IMR-90 (cell line): ENCODE data around the gene TXNL4A. TPM values are rescaled to one million over a fixed set of nuclear protein-coding genes. Genes with fewer than 3 reads are reported as not detected.

Source experiments
- ATAC-seq: fragments of 200-7000 bp; cut with Tn5 transposase; 2 replicates; pipeline ENCODE4 v1.9.1; 2020; ENCODE audit warnings: low read depth, mild to moderate bottlenecking, moderate library complexity
- BruUV-seq: library from RNA; stranded (reverse); fragments of 400-500 nt; replicated peaks from 2 replicates; lab custom pipeline; 2021; lab: Mats Ljungman, UMichigan
- CTCF ChIA-PET: fragments of 300-600 bp; formaldehyde crosslinking; extraction: SDS; loops from one replicate; lab custom pipeline; 2021; ENCODE audit warnings: antibody characterized with exemption; lab: Yijun Ruan, JAX
- POLR2A ChIA-PET: fragments of 300-600 bp; sonication (Branson Sonifier 250); formaldehyde crosslinking; loops from one replicate; lab custom pipeline; 2022; ENCODE audit warnings: antibody characterized with exemption; ENCODE audit not compliant: unreplicated experiment; lab: Charles Lee
- DNase-seq: peaks from one replicate; pipeline ENCODE4 v3.0.0; 2013
- H2AFZ ChIP-seq: replicated peaks from 2 replicates; pipeline ENCODE3; 2013; ENCODE audit warnings: low read length, mild to moderate bottlenecking; ENCODE audit not compliant: poor library complexity
- H2AK5ac ChIP-seq: 2 replicates; pipeline ENCODE4 v1.6.1; 2013; ENCODE audit warnings: low read depth, low read length, inconsistent platforms
- H2AK9ac ChIP-seq: replicated peaks from 2 replicates; pipeline ENCODE3; 2013; ENCODE audit warnings: mild to moderate bottlenecking, low read depth, low read length, moderate library complexity; ENCODE audit not compliant: poor library complexity
- H2BK120ac ChIP-seq: 2 replicates; pipeline ENCODE4 v1.6.1; 2013; ENCODE audit warnings: low read depth, low read length, inconsistent platforms
- H2BK15ac ChIP-seq: 3 replicates; pipeline ENCODE4 v1.6.1; 2013; ENCODE audit warnings: low read depth, low read length, inconsistent platforms
- H2BK20ac ChIP-seq: 2 replicates; pipeline ENCODE4 v1.6.1; 2013; ENCODE audit warnings: low read depth, mild to moderate bottlenecking, inconsistent platforms, low read length, moderate library complexity
- H2BK5ac ChIP-seq: 2 replicates; pipeline ENCODE4 v1.6.1; 2013; ENCODE audit warnings: mild to moderate bottlenecking, low read depth, low read length, inconsistent platforms; ENCODE audit not compliant: poor library complexity, severe bottlenecking
- H3K14ac ChIP-seq: replicated peaks from 2 replicates; pipeline ENCODE4 v1.6.1; 2013; ENCODE audit warnings: low read depth, low read length, inconsistent platforms
- H3K18ac ChIP-seq: 2 replicates; pipeline ENCODE4 v1.6.1; 2013; ENCODE audit warnings: low read depth, low read length, control low read depth
- H3K23ac ChIP-seq: 2 replicates; pipeline ENCODE4 v1.6.1; 2013; ENCODE audit warnings: low read depth, low read length, inconsistent platforms
- H3K27ac ChIP-seq: 2 replicates; pipeline ENCODE4 v1.5.1; 2013; ENCODE audit warnings: mild to moderate bottlenecking, control low read depth, low read length; ENCODE audit not compliant: insufficient read depth
- H3K27me3 ChIP-seq: 2 replicates; pipeline ENCODE4 v1.6.1; 2013; ENCODE audit warnings: low read length; ENCODE audit not compliant: control insufficient read depth, insufficient read depth
- H3K36me3 ChIP-seq: 2 replicates; pipeline ENCODE4 v1.6.1; 2013; ENCODE audit warnings: low read length, mixed read lengths; ENCODE audit not compliant: control insufficient read depth, insufficient read depth
- H3K4ac ChIP-seq: 2 replicates; pipeline ENCODE4 v1.6.1; 2013; ENCODE audit warnings: low read depth, low read length, inconsistent platforms
- H3K4me1 ChIP-seq: 2 replicates; pipeline ENCODE4 v1.6.1; 2013; ENCODE audit warnings: low read length, mixed read lengths; ENCODE audit not compliant: control insufficient read depth, insufficient read depth
- H3K4me2 ChIP-seq: 2 replicates; pipeline ENCODE4 v1.6.1; 2013; ENCODE audit warnings: low read depth, mild to moderate bottlenecking, control low read depth, low read length, moderate library complexity
- H3K4me3 ChIP-seq: 2 replicates; pipeline ENCODE4 v1.5.1; 2013; ENCODE audit warnings: low read depth, mild to moderate bottlenecking, control low read depth, low read length, moderate library complexity; ENCODE audit not compliant: insufficient read depth
- H3K56ac ChIP-seq: 2 replicates; pipeline ENCODE4 v1.6.1; 2013; ENCODE audit warnings: low read length, inconsistent platforms; ENCODE audit not compliant: insufficient read depth; ENCODE audit errors: extremely low read depth
- H3K79me1 ChIP-seq, 2 experiments: 2 replicates each; pipeline ENCODE4 v1.6.1; 2013; ENCODE audit warnings: low read length in 2 of 2, inconsistent platforms in 1 of 2, low read depth in 1 of 2
- H3K9ac ChIP-seq: 2 replicates; pipeline ENCODE4 v1.6.1; 2013; ENCODE audit warnings: low read depth, low read length, control low read depth
- H3K9me1 ChIP-seq: 2 replicates; pipeline ENCODE4 v1.6.1; 2013; ENCODE audit warnings: low read length, inconsistent platforms; ENCODE audit not compliant: insufficient read depth
- H3K9me3 ChIP-seq: 2 replicates; pipeline ENCODE4 v1.6.1; 2013; ENCODE audit warnings: low read length; ENCODE audit not compliant: control insufficient read depth, insufficient read depth
- H4K20me1 ChIP-seq: 2 replicates; pipeline ENCODE4 v1.6.1; 2013; ENCODE audit warnings: low read length, inconsistent platforms; ENCODE audit not compliant: insufficient read depth
- H4K5ac ChIP-seq: 2 replicates; pipeline ENCODE4 v1.6.1; 2013; ENCODE audit warnings: mild to moderate bottlenecking, low read depth, low read length, control low read depth
- H4K8ac ChIP-seq, 2 experiments: 2 replicates each; pipeline ENCODE4 v1.6.1; 2013; ENCODE audit warnings: low read depth in 2 of 2, low read length in 2 of 2, control low read depth in 1 of 2, inconsistent platforms in 1 of 2
- H4K91ac ChIP-seq: 2 replicates; pipeline ENCODE4 v1.6.1; 2013; ENCODE audit warnings: low read depth, low read length, inconsistent platforms; ENCODE audit not compliant: insufficient read depth
- CHD1 ChIP-seq: IDR thresholded peaks from 2 replicates; pipeline ENCODE4 v1.6.1; 2012; ENCODE audit warnings: low read depth, low read length, improper control_type of control experiment
- FOS ChIP-seq: fragments of 150-350 bp; IDR thresholded peaks from 2 replicates; pipeline ENCODE4 v1.6.1; 2016; ENCODE audit warnings: low read depth, low read length
- NFE2L2 ChIP-seq: fragments of 150-350 bp; IDR thresholded peaks from 2 replicates; pipeline ENCODE4 v1.6.1; 2016; ENCODE audit warnings: low read depth, mild to moderate bottlenecking, low read length
- WGBS, 2 experiments: methylation state at CpG; one replicate each; pipeline versions ENCODE4 v1.1.5 to v1.1.7; 2013; ENCODE audit warnings: missing lambda C conversion rate in 2 of 2; ENCODE audit not compliant: insufficient read length in 1 of 2; ENCODE audit errors: extremely low coverage in 2 of 2; 5-methylcytosine and 5-hydroxymethylcytosine counted together
- dilution Hi-C: fragments of 300-500 bp; cut with HindIII; formaldehyde crosslinking; loops from one replicate; pipeline ENCODE4 v1.14.3; 2018; ENCODE audit warnings: low sequenced_read_pairs; ENCODE audit not compliant: unreplicated experiment
- in situ Hi-C: fragments of 300-500 bp; cut with MboI; formaldehyde crosslinking; loops from 3 replicates; pipeline ENCODE4 v1.14.3; 2019; ENCODE audit warnings: low sequenced_read_pairs, inconsistent platforms, mixed read lengths
- intact Hi-C: fragments of 100-400 bp; cut with micrococcal nuclease; formaldehyde crosslinking; loops from 2 replicates; pipeline ENCODE4 v1.10.0; 2022
- polyA plus RNA-seq, 3 experiments: library from polyadenylated mRNA; depleted of rRNA; stranded (reverse); fragments of >200 nt; gene quantifications; 2 replicates each; pipeline ENCODE4 v1.2.3, GENCODE V29; 2012; ENCODE audit warnings: low replicate concordance in 1 of 3
- total RNA-seq: library from RNA; depleted of rRNA; stranded (reverse); fragments of >200 nt; gene quantifications from 2 replicates; pipeline ENCODE4 v1.2.3, GENCODE V29; 2012
- TF ChIP-seq, protein P1 (sequence below): fragments of 150-350 bp; IDR thresholded peaks from 2 replicates; pipeline ENCODE4 v1.6.1; 2017; ENCODE audit warnings: mild to moderate bottlenecking, antibody characterized with exemption, low read length, low read depth

The TXNL4A gene
- total and polyA plus RNA-seq, 2 of the 4 experiments (the other 2 are of a cell fraction): 38.7 to 103 TPM

GRCh38 chr18:79944126-79944731, 44.1 kb downstream of the TXNL4A start:
- peak; percentile 10 for ATAC-seq
- Histone ChIP-seq H2BK15ac (no peak overlapping the region), H2BK5ac (no peak overlapping the region), H3K27me3 (no peaks in the 10 kb centered on the region), H2AK5ac (no peak overlapping the region), H3K4me1 (peaks cover 7% of the 10 kb centered on the region; the same call in 1 of the 2 replicates), H2AK9ac (peak overlapping the region; percentile 55), H3K9me3 (no peaks in the 10 kb centered on the region), H2BK20ac (no peak overlapping the region), H3K4ac (no peak overlapping the region; the same call in 1 of the 2 replicates), H3K27ac (no peak overlapping the region), H4K91ac (no peak overlapping the region), H3K9me1 (peaks cover 16% of the 10 kb centered on the region), H4K5ac (no peak overlapping the region), H3K23ac (no peak overlapping the region), H3K4me2 (no peak overlapping the region), H4K8ac (no peak overlapping the region), H4K20me1 (peaks cover 79% of the 10 kb centered on the region), H3K9ac (no peak overlapping the region), H3K4me3 (no peak overlapping the region), H3K18ac (no peak overlapping the region), H3K79me1 (peaks cover 15 to 92% of the 10 kb centered on the region in 2 experiments; a peak in 3 of 4 replicates), H2AFZ (no peak overlapping the region), H3K56ac (no peak overlapping the region), H2BK120ac (no peak overlapping the region), H3K14ac (no peak overlapping the region), H3K36me3 (peaks cover 55% of the 10 kb centered on the region)
- TF ChIP-seq CHD1 (no peak), FOS (no peak), NFE2L2 (no peak)
- TF ChIP-seq, protein P1, sequence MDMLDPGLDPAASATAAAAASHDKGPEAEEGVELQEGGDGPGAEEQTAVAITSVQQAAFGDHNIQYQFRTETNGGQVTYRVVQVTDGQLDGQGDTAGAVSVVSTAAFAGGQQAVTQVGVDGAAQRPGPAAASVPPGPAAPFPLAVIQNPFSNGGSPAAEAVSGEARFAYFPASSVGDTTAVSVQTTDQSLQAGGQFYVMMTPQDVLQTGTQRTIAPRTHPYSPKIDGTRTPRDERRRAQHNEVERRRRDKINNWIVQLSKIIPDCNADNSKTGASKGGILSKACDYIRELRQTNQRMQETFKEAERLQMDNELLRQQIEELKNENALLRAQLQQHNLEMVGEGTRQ: no peak
- in situ Hi-C loops (no loop called here), dilution Hi-C loops (no loop called here), intact Hi-C loops (no loop called here)
- no TSS peak for BruUV-seq
- CTCF ChIA-PET: no interaction called here
- POLR2A ChIA-PET: no interaction called here
- WGBS, 2 experiments: 67% methylated on average over 2 of the region's 11 CpGs; no CpG with 5 or more reads in 1 of the 2 experiments
- no peak for DNase-seq
